H9 (cell line): Measurements from ENCODE around the gene STMN3. TPM values are rescaled to one million over a fixed set of nuclear protein-coding genes. Genes with fewer than 3 reads are reported as not detected.
A peak's percentile ranks its signal among the peaks of the same experiment; 100 is the strongest.

ENCODE experiments used
- DNase-seq: peaks from one replicate; pipeline ENCODE4 v3.0.0-alpha.2; 2017
- H2AFZ ChIP-seq: one replicate; pipeline ENCODE4 v1.6.1; 2013; ENCODE audit warnings: mild to moderate bottlenecking, low read length, control low read depth, moderate library complexity
- H2AK5ac ChIP-seq: 2 replicates; pipeline ENCODE4 v1.6.1; 2013; ENCODE audit warnings: low read length, control low read depth, mixed read lengths; ENCODE audit not compliant: insufficient read length
- H2BK120ac ChIP-seq: one replicate; pipeline ENCODE4 v1.6.1; 2013; ENCODE audit warnings: low read depth, mild to moderate bottlenecking, low read length, control low read depth, inconsistent platforms; ENCODE audit not compliant: poor library complexity, severe bottlenecking
- H2BK12ac ChIP-seq: 2 replicates; pipeline ENCODE4 v1.6.1; 2013; ENCODE audit warnings: low read length, control low read depth, mixed read lengths, low read depth; ENCODE audit not compliant: insufficient read length
- H2BK15ac ChIP-seq: 2 replicates; pipeline ENCODE4 v1.6.1; 2013; ENCODE audit warnings: low read depth, low read length, control low read depth
- H2BK20ac ChIP-seq: one replicate; pipeline ENCODE4 v1.6.1; 2013; ENCODE audit warnings: low read depth, mild to moderate bottlenecking, low read length, control low read depth, inconsistent platforms; ENCODE audit not compliant: poor library complexity, severe bottlenecking
- H2BK5ac ChIP-seq: 2 replicates; pipeline ENCODE4 v1.6.1; 2013; ENCODE audit warnings: low read length, control low read depth, mixed read lengths; ENCODE audit not compliant: insufficient read length
- H3K14ac ChIP-seq: 2 replicates; pipeline ENCODE4 v1.6.1; 2013; ENCODE audit warnings: low read length, control low read depth; ENCODE audit not compliant: insufficient read depth
- H3K18ac ChIP-seq: 2 replicates; pipeline ENCODE4 v1.6.1; 2013; ENCODE audit warnings: low read depth, mild to moderate bottlenecking, mixed read lengths, low read length, control low read depth; ENCODE audit not compliant: insufficient read length
- H3K23ac ChIP-seq: 2 replicates; pipeline ENCODE4 v1.6.1; 2013; ENCODE audit warnings: low read length, control low read depth, mixed read lengths, low read depth; ENCODE audit not compliant: insufficient read length
- H3K23me2 ChIP-seq: 2 replicates; pipeline ENCODE4 v1.6.1; 2013; ENCODE audit warnings: low read depth, mild to moderate bottlenecking, mixed read lengths, low read length, control low read depth; ENCODE audit not compliant: insufficient read length, poor library complexity, severe bottlenecking
- H3K27ac ChIP-seq: 2 replicates; pipeline ENCODE4 v1.5.1; 2013; ENCODE audit warnings: low read length, control low read depth, mixed read lengths, low read depth; ENCODE audit not compliant: insufficient read length
- H3K27me3 ChIP-seq: 2 replicates; pipeline ENCODE4 v1.6.1; 2013; ENCODE audit warnings: low read length, control low read depth, inconsistent platforms; ENCODE audit not compliant: insufficient read depth
- H3K4ac ChIP-seq: 2 replicates; pipeline ENCODE4 v1.6.1; 2013; ENCODE audit warnings: low read depth, mild to moderate bottlenecking, control low read depth, inconsistent platforms, low read length, moderate library complexity
- H3K4me1 ChIP-seq: 2 replicates; pipeline ENCODE4 v1.6.1; 2013; ENCODE audit warnings: low read length, control low read depth, inconsistent platforms; ENCODE audit not compliant: insufficient read depth
- H3K4me2 ChIP-seq: 2 replicates; pipeline ENCODE4 v1.6.1; 2013; ENCODE audit warnings: low read length, control low read depth, mixed read lengths; ENCODE audit not compliant: insufficient read length, insufficient read depth
- H3K56ac ChIP-seq: 2 replicates; pipeline ENCODE4 v1.6.1; 2013; ENCODE audit warnings: low read depth, mild to moderate bottlenecking, mixed read lengths, low read length, control low read depth; ENCODE audit not compliant: insufficient read length
- H3K79me1 ChIP-seq: 2 replicates; pipeline ENCODE4 v1.6.1; 2013; ENCODE audit warnings: low read depth, mild to moderate bottlenecking, moderate library complexity, low read length, control low read depth, inconsistent platforms; ENCODE audit not compliant: insufficient read depth, poor library complexity, severe bottlenecking
- H3K79me2 ChIP-seq: 2 replicates; pipeline ENCODE4 v1.6.1; 2013; ENCODE audit warnings: low read length, control low read depth, inconsistent platforms; ENCODE audit not compliant: insufficient read depth
- H3K9ac ChIP-seq: 2 replicates; pipeline ENCODE4 v1.6.1; 2013; ENCODE audit warnings: low read length, control low read depth, mixed read lengths; ENCODE audit not compliant: insufficient read length; ENCODE audit errors: extremely low read depth
- H3K9me3 ChIP-seq: one replicate; pipeline ENCODE4 v1.6.1; 2013; ENCODE audit warnings: low read depth, low read length, inconsistent platforms; ENCODE audit not compliant: control insufficient read depth
- H3T11ph ChIP-seq: one replicate; pipeline ENCODE4 v1.6.1; 2013; ENCODE audit warnings: mild to moderate bottlenecking, low read length, control low read depth, inconsistent platforms
- H4K20me1 ChIP-seq: one replicate; pipeline ENCODE4 v1.6.1; 2013; ENCODE audit not compliant: control insufficient read depth, insufficient read length, insufficient read depth
- H4K5ac ChIP-seq: 2 replicates; pipeline ENCODE4 v1.6.1; 2013; ENCODE audit warnings: low read depth, mild to moderate bottlenecking, mixed read lengths, low read length, control low read depth; ENCODE audit not compliant: insufficient read length
- H4K8ac ChIP-seq: replicated peaks from 2 replicates; pipeline ENCODE4 v1.6.1; 2013; ENCODE audit warnings: low read length, control low read depth, mixed read lengths, low read depth; ENCODE audit not compliant: insufficient read length
- H4K91ac ChIP-seq: 2 replicates; pipeline ENCODE4 v1.6.1; 2013; ENCODE audit warnings: low read depth, mild to moderate bottlenecking, moderate library complexity, mixed read lengths, low read length, control low read depth; ENCODE audit not compliant: insufficient read length
- H3K27ac Mint-ChIP-seq, 3 experiments: 2 replicates in 2 of 3; 3 replicates in 1 of 3; pipeline ENCODE4 v1.8.0; 2020 to 2021; ENCODE audit warnings: mixed read lengths in 3 of 3, mild to moderate bottlenecking in 1 of 3, moderate library complexity in 1 of 3
- H3K27me3 Mint-ChIP-seq: 2 replicates; pipeline ENCODE4 v1.8.0; 2021; ENCODE audit warnings: low read depth, mild to moderate bottlenecking, moderate library complexity, mixed read lengths
- H3K36me3 Mint-ChIP-seq, 3 experiments: 2 replicates in 2 of 3; 3 replicates in 1 of 3; pipeline ENCODE4 v1.8.0; 2020 to 2021; ENCODE audit warnings: low read depth in 3 of 3, mixed read lengths in 3 of 3; ENCODE audit not compliant: insufficient read depth in 1 of 3
- H3K4me1 Mint-ChIP-seq, 2 experiments: 2 replicates each; pipeline ENCODE4 v1.8.0; 2020; ENCODE audit warnings: mixed read lengths in 2 of 2
- H3K4me3 Mint-ChIP-seq, 2 experiments: 2 replicates in 1 of 2; 3 replicates in 1 of 2; pipeline ENCODE4 v1.8.0; 2020 to 2021; ENCODE audit warnings: mild to moderate bottlenecking in 2 of 2, mixed read lengths in 2 of 2, moderate library complexity in 1 of 2
- H3K9me3 Mint-ChIP-seq, 2 experiments: 2 replicates in 1 of 2; 3 replicates in 1 of 2; pipeline ENCODE4 v1.8.0; 2020; ENCODE audit warnings: mild to moderate bottlenecking in 2 of 2, mixed read lengths in 2 of 2, moderate library complexity in 1 of 2
- CTCF ChIP-seq: fragments of 200-600 bp; sonication (generic); conservative IDR thresholded peaks from 3 replicates; pipeline ENCODE4 v1.8.0; 2021; ENCODE audit warnings: antibody characterized with exemption, mild to moderate bottlenecking
- WGBS: extraction: QIAGEN DNeasy Blood & Tissue Kit; methylation state at CpG from one replicate; pipeline ENCODE4 v1.1.7; 2013; ENCODE audit warnings: missing lambda C conversion rate, low lambda C conversion rate, mixed read lengths; ENCODE audit not compliant: insufficient read length; ENCODE audit errors: extremely low coverage; 5-methylcytosine and 5-hydroxymethylcytosine counted together
- total RNA-seq: library from RNA; stranded (reverse); gene quantifications from 2 replicates; pipeline ENCODE4 v1.2.1, GENCODE V29; 2021

The STMN3 gene
- total RNA-seq, 1 experiment from 2014 or later, result 54.0 TPM

DNA sequence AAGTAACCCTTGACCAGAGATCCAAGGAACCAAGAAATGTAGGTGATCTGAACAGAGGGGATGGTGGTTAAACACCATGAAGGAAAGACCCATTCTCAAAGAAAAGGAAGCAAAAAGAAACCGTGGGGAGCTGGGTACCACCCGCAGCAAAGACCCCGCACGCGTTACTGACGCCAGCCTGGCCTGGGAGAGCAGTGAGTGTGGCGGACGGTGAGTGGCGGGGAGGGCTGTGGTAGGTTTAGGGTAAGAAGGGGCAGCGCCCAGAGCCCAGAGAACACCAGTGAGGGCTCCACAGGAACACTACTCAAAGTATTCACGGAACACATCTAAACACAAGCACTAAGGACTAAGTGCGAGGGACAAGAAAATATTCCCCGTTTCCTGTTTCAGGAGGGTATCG, 30.5 kb downstream of the STMN3 start:
- H3K14ac ChIP-seq, result no peak overlapping the region
- no peak overlapping the region for H4K91ac ChIP-seq
- no peak overlapping the region for H3K4me2 ChIP-seq
- Mint-ChIP-seq H3K4me1 (peaks cover 19 to 21% of the 10 kb centered on the region in 2 experiments), H3K9me3 (no peaks in the 10 kb centered on the region), H3K27me3 (no peaks in the 10 kb centered on the region; the same call in 1 of the 2 replicates), H3K36me3 (peaks cover 14 to 23% (median 18%) of the 10 kb centered on the region in 3 experiments), H3K4me3 (no peak overlapping the region), H3K27ac (peak overlapping the region in 2 of 3 experiments; percentile 66 to 89; a peak in 4 of 7 replicates)
- no peak overlapping the region for H2BK12ac ChIP-seq
- H3K23me2 ChIP-seq, result peaks cover 10% of the 10 kb centered on the region
- H3K27ac ChIP-seq, result no peak overlapping the region
- no peak overlapping the region for H3K56ac ChIP-seq
- no peak overlapping the region for H2BK120ac ChIP-seq
- H2BK15ac ChIP-seq, result no peak overlapping the region
- H2BK5ac ChIP-seq, result no peak overlapping the region
- no peak overlapping the region for H3T11ph ChIP-seq
- H4K20me1 ChIP-seq, result no peaks in the 10 kb centered on the region
- H2AK5ac ChIP-seq, result no peak overlapping the region
- peaks cover 4% of the 10 kb centered on the region for H3K79me1 ChIP-seq
- no peak overlapping the region for H3K18ac ChIP-seq
- H3K4me1 ChIP-seq, result no peaks in the 10 kb centered on the region; the same call in 1 of the 2 replicates
- H2AFZ ChIP-seq, result no peak overlapping the region
- WGBS, result no CpG with 5 or more reads among the region's 14 CpGs
- no peak overlapping the region for H3K4ac ChIP-seq
- H4K5ac ChIP-seq, result no peak overlapping the region
- H3K27me3 ChIP-seq, result no peaks in the 10 kb centered on the region
- no peak overlapping the region for H4K8ac ChIP-seq
- no peak for TF ChIP-seq CTCF
- H3K9me3 ChIP-seq, result no peaks in the 10 kb centered on the region
- no peak overlapping the region for H3K9ac ChIP-seq
- peaks cover 3% of the 10 kb centered on the region; the same call in 1 of the 2 replicates for H3K79me2 ChIP-seq
- no peak overlapping the region for H3K23ac ChIP-seq
- no peak overlapping the region for H2BK20ac ChIP-seq
- no peak for DNase-seq
